ENCODE measurements around the gene GINS1. TPM values are rescaled to one million over a fixed set of nuclear protein-coding genes. Genes with fewer than 3 reads are reported as not detected.

Gene GINS1
- total and polyA plus RNA-seq, 2 of the 13 experiments (the other 11 are each of a cell fraction or from before 2014, with no cell fraction given), result 14.6 to 59.9 TPM

DNA sequence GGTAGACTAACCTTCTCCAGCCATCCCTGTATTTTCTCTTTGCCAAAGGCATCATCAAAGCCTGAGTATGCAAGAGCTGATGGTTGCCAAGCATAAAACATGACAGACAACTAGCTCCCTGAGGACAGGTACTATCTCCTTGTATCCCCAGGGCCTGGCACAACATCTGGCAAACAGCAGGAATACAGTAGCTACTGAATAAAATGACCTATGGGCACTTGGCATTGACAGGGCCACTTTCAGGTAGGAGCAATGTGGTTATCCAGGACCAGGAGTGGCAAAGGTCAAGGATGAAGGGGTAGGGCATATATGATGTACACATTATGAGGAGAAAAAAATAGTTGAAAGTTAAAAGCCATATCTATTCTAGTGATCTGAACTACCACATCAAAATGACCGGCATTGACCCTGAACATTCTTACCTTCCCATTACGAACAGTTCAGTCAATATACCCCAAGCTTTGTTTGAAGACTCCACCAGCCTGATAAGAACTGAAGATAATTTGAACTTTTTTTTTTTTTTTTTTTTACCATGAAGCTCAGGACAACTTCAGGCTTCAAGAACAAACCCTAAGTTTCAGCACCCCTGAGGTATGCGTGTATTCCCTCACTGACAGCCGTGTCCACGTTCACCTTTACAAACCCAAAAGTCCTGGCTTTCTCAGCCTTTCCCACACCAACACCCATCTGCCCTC, 29.1 kb upstream of the GINS1 start (continued):
- TF ChIP-seq CREM (IDR thresholded peaks at IDR 0.05) (peak; percentile 95), CREM (CRISPR knock-in tag; IDR thresholded peaks at IDR 0.05) (no peak), TOPORS (CRISPR knock-in tag; IDR thresholded peaks at IDR 0.05) (no peak), ZSCAN30 (CRISPR knock-in tag; IDR thresholded peaks at IDR 0.05) (no peak), SNRNP70 (IDR thresholded peaks at IDR 0.05; ENCODE audit: low read depth, low read length) (no peak), U2AF2 (IDR thresholded peaks at IDR 0.05; ENCODE audit: low read depth, low read length) (no peak), KLF9 (CRISPR knock-in tag; IDR thresholded peaks at IDR 0.05; ENCODE audit: low read depth) (no peak), ZNF629 (CRISPR knock-in tag; conservative IDR thresholded peaks at IDR 0.05) (no peak), ZNF496 (CRISPR knock-in tag; IDR thresholded peaks at IDR 0.05; ENCODE audit: insufficient replicate concordance) (no peak), SRSF4 (IDR thresholded peaks at IDR 0.05; ENCODE audit: low read depth, low read length, poor library complexity, severe bottlenecking) (no peak), ZBTB7B (CRISPR knock-in tag; IDR thresholded peaks at IDR 0.05) (peak; percentile 66)
- TF ChIP-seq, protein P1, sequence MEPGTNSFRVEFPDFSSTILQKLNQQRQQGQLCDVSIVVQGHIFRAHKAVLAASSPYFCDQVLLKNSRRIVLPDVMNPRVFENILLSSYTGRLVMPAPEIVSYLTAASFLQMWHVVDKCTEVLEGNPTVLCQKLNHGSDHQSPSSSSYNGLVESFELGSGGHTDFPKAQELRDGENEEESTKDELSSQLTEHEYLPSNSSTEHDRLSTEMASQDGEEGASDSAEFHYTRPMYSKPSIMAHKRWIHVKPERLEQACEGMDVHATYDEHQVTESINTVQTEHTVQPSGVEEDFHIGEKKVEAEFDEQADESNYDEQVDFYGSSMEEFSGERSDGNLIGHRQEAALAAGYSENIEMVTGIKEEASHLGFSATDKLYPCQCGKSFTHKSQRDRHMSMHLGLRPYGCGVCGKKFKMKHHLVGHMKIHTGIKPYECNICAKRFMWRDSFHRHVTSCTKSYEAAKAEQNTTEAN (CRISPR knock-in tag; conservative IDR thresholded peaks at IDR 0.05), result no peak
- TF ChIP-seq, protein P2, sequence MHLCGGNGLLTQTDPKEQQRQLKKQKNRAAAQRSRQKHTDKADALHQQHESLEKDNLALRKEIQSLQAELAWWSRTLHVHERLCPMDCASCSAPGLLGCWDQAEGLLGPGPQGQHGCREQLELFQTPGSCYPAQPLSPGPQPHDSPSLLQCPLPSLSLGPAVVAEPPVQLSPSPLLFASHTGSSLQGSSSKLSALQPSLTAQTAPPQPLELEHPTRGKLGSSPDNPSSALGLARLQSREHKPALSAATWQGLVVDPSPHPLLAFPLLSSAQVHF (CRISPR knock-in tag; IDR thresholded peaks at IDR 0.05), result no peak
- TF ChIP-seq, protein P3, sequence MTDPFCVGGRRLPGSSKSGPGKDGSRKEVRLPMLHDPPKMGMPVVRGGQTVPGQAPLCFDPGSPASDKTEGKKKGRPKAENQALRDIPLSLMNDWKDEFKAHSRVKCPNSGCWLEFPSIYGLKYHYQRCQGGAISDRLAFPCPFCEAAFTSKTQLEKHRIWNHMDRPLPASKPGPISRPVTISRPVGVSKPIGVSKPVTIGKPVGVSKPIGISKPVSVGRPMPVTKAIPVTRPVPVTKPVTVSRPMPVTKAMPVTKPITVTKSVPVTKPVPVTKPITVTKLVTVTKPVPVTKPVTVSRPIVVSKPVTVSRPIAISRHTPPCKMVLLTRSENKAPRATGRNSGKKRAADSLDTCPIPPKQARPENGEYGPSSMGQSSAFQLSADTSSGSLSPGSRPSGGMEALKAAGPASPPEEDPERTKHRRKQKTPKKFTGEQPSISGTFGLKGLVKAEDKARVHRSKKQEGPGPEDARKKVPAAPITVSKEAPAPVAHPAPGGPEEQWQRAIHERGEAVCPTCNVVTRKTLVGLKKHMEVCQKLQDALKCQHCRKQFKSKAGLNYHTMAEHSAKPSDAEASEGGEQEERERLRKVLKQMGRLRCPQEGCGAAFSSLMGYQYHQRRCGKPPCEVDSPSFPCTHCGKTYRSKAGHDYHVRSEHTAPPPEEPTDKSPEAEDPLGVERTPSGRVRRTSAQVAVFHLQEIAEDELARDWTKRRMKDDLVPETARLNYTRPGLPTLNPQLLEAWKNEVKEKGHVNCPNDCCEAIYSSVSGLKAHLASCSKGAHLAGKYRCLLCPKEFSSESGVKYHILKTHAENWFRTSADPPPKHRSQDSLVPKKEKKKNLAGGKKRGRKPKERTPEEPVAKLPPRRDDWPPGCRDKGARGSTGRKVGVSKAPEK (CRISPR knock-in tag; IDR thresholded peaks at IDR 0.05; ENCODE audit: borderline replicate concordance), result peak; percentile 88
- TF ChIP-seq, protein P4, sequence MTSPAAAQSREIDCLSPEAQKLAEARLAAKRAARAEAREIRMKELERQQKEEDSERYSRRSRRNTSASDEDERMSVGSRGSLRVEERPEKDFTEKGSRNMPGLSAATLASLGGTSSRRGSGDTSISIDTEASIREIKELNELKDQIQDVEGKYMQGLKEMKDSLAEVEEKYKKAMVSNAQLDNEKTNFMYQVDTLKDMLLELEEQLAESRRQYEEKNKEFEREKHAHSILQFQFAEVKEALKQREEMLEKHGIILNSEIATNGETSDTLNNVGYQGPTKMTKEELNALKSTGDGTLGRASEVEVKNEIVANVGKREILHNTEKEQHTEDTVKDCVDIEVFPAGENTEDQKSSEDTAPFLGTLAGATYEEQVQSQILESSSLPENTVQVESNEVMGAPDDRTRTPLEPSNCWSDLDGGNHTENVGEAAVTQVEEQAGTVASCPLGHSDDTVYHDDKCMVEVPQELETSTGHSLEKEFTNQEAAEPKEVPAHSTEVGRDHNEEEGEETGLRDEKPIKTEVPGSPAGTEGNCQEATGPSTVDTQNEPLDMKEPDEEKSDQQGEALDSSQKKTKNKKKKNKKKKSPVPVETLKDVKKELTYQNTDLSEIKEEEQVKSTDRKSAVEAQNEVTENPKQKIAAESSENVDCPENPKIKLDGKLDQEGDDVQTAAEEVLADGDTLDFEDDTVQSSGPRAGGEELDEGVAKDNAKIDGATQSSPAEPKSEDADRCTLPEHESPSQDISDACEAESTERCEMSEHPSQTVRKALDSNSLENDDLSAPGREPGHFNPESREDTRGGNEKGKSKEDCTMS (CRISPR knock-in tag; conservative IDR thresholded peaks at IDR 0.05), result no peak

All from HepG2 (cell line).